Activated T-helper 1 cell treated with anti-CD3 and anti-CD28 coated beads, Interleukin-12 subunit alpha, Interleukin-12 subunit beta, Interleukin-2, Interleukin-4 antibody, amounts not matched to agents 30 ng/mL and 10 ng/mL and 1 ng/mL, durations not matched to agents 14 hours and 24 hours and 36 hours (primary cell): ENCODE measurements around the gene TRIM45. TPM values are rescaled to one million over a fixed set of nuclear protein-coding genes. Genes with fewer than 3 reads are reported as not detected.

ENCODE experiments used
- DNase-seq: peaks from one replicate; pipeline ENCODE4 v3.0.0; 2021; ENCODE audit warnings: low spot score
- H3K27ac Mint-ChIP-seq: one replicate; pipeline ENCODE4 v1.8.0; 2021; ENCODE audit warnings: mild to moderate bottlenecking, mixed read lengths
- H3K27me3 Mint-ChIP-seq: one replicate; pipeline ENCODE4 v1.8.0; 2022; ENCODE audit warnings: mild to moderate bottlenecking, moderate library complexity, mixed read lengths; ENCODE audit not compliant: insufficient read depth
- H3K36me3 Mint-ChIP-seq: one replicate; pipeline ENCODE4 v1.8.0; 2021; ENCODE audit warnings: low read depth, mixed read lengths
- H3K4me1 Mint-ChIP-seq: one replicate; pipeline ENCODE4 v1.8.0; 2021; ENCODE audit warnings: low read depth, mixed read lengths
- H3K4me3 Mint-ChIP-seq: one replicate; pipeline ENCODE4 v1.8.0; 2021; ENCODE audit warnings: mild to moderate bottlenecking, moderate library complexity, mixed read lengths
- H3K9me3 Mint-ChIP-seq: one replicate; pipeline ENCODE4 v1.8.0; 2021; ENCODE audit warnings: mixed read lengths
- intact Hi-C: fragments of 100-400 bp; cut with micrococcal nuclease; formaldehyde crosslinking; loops from one replicate; pipeline ENCODE4 v1.15.1; 2024
- total RNA-seq: library from RNA; stranded (reverse); gene quantifications from 2 replicates; pipeline ENCODE4 v1.2.3, GENCODE V29; 2022

The TRIM45 gene
- total RNA-seq, 1 donor from 2014 or later: 1.1 TPM

DNA sequence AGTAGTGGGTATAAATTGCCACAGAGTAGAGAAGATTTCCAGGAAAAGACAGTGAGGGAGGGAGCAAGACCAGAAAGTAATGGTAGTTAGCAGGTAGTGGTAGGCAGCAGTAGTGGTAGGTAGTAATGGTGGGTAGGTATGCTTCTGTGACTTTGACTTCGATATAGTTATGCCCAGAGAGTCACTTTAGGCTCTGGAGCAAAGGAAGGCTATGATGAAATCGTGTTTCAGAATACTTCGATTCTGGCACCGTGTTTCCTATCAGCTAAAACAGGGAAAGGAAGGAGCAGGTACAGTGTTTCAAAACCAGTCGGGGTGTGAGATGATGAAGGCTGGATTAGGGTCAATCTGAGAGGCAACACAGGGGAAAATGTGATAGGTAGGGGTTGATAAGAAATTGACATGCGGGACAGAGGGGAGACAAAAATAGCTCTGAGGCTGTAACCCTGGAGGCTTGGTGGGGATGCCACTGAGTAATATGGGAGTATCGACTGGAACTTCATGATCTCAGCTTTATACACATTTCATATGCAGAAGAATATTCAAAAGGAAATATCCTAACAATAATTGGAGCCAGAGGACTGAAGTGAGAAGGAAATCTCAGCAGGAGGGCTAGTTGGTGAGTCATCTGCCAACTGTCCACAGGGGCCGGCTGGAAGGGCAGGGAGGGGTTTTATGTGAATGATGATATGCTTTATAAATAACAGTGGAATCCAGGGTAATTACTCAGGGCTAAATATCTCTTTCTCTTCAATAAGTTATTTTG lies 25.2 kb upstream of the TRIM45 start:
- Mint-ChIP-seq H3K27ac (no peak overlapping the region), H3K4me1 (no peaks in the 10 kb centered on the region), H3K9me3 (peaks cover 8% of the 10 kb centered on the region), H3K27me3 (peaks cover 11% of the 10 kb centered on the region), H3K36me3 (no peaks in the 10 kb centered on the region), H3K4me3 (no peak overlapping the region)
- intact Hi-C loops: no loop called here
- no peak for DNase-seq

DNA sequence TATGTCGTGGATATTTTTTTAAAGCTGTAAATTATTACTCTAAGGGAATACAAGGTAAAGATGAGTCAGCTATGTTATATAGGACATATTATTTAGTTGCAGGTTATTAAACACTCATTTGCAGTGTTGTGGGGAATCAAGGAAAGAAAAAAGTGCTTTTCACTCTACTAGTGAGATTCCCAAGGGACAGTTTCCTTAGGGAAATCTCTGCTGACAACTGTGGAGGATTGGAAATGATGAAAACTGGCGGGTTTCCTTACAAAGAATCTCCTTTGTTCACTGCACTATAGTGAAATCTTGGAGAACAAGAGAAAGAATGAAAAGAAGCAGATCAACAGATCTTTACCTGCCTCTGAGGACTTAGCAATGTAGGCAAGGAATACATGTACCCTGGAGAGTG lies 24.5 kb upstream of the TRIM45 start:
- no peak for DNase-seq
- H3K4me1 Mint-ChIP-seq: no peaks in the 10 kb centered on the region
- H3K27me3 Mint-ChIP-seq: peaks cover 11% of the 10 kb centered on the region
- H3K9me3 Mint-ChIP-seq: peaks cover 3% of the 10 kb centered on the region
- intact Hi-C loops: no loop called here
- no peaks in the 10 kb centered on the region for H3K36me3 Mint-ChIP-seq
- H3K4me3 Mint-ChIP-seq: no peak overlapping the region
- no peak overlapping the region for H3K27ac Mint-ChIP-seq

DNA sequence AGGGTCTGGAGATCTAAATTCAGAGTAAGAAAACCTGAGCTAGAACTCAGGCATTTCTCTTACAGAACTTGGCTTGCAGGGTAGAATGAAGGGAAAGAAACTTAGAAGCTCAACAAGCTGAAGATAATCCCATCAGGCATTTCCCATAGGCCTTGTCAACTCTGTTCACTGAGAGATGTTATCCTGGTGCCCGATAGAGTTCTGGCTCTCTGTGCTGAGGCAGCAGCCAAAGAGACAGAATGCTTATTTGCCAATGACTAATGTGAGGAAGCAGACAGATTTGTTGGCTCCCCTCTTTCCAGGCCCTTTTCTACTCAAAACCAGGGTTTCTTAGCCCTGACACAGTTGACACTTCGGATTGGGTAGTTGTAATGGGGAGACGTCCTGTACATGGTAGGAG lies 22.3 kb upstream of the TRIM45 start:
- H3K27ac Mint-ChIP-seq: no peak overlapping the region
- intact Hi-C loops: no loop called here
- no peaks in the 10 kb centered on the region for H3K4me1 Mint-ChIP-seq

DNA sequence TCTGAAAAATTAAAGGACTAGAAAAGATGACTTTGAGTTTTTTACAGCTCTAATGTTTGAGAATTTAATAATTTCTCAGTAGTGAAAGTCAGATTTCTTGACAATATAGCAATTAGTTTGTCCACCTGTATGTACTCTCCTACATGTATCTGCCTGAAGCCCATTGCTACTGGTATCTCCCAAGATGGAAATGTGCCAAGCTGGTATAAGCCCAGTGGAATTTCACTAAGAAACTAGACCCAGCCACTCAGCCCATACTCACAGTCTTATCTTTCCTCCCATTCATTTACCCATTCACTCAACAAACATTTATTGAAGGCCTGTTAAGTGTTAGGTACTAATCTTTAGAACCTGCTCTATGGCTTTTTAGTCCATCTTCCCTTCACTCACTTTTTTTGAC lies 21.6 kb upstream of the TRIM45 start:
- Mint-ChIP-seq H3K36me3 (no peaks in the 10 kb centered on the region), H3K9me3 (no peaks in the 10 kb centered on the region), H3K27ac (no peak overlapping the region), H3K4me3 (no peak overlapping the region), H3K27me3 (peaks cover 17% of the 10 kb centered on the region), H3K4me1 (no peaks in the 10 kb centered on the region)
- no peak for DNase-seq
- intact Hi-C loops: no loop called here

More for the DNA sequence above, 22.3 kb upstream of the TRIM45 start:
- Mint-ChIP-seq H3K27me3 (peaks cover 17% of the 10 kb centered on the region), H3K36me3 (no peaks in the 10 kb centered on the region), H3K9me3 (no peaks in the 10 kb centered on the region), H3K4me3 (no peak overlapping the region)
- DNase-seq: no peak

DNA sequence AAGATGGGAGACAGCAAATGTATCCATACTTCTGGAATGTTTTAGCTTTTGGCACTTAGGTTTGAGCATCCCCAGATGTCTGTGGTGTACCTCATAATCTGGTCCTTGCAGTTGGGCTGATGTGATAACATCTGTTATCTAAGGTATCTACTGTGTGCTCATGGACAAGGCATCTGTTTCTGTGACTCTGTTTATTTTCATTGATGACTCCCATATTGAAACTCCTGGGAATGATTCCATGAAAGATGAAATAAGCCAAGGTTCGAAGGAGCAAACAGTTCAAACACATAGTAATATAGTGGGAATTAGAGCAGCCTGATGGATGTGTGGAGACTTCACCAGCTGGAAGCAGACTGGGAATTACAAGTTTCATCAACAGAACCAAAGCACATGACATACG lies 20.7 kb upstream of the TRIM45 start:
- Mint-ChIP-seq H3K27ac (no peak overlapping the region), H3K36me3 (no peaks in the 10 kb centered on the region), H3K27me3 (peaks cover 17% of the 10 kb centered on the region), H3K9me3 (no peaks in the 10 kb centered on the region), H3K4me3 (no peak overlapping the region), H3K4me1 (no peaks in the 10 kb centered on the region)
- intact Hi-C loops: no loop called here
- DNase-seq: no peak

DNA sequence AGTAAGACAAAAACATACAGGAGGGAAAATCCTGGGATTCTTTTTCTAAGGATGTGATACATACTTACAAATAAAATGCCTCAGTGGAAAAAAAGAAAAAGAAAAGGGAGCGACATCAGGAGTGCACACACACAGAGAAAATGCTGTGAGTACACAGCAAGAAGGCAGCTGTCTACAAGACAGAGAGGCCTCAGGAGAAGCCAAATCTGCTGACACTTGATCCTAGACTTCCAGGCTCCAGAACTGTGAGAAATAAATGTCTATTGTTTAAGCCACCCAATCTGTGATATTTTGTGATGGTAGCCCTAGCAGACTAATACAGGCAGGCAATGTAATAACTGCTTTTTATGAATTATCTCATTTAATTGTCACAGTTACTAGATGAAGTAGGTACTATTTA lies 17.0 kb upstream of the TRIM45 start:
- Mint-ChIP-seq H3K4me1 (no peaks in the 10 kb centered on the region), H3K27ac (no peak overlapping the region), H3K4me3 (no peak overlapping the region), H3K9me3 (no peaks in the 10 kb centered on the region), H3K36me3 (no peaks in the 10 kb centered on the region), H3K27me3 (peaks cover 8% of the 10 kb centered on the region)
- intact Hi-C loops: loop anchor here (1.0 kb wide), 1 partner anchor 48 kb away; no protein-coding TSS in a partner anchor
- DNase-seq: no peak

DNA sequence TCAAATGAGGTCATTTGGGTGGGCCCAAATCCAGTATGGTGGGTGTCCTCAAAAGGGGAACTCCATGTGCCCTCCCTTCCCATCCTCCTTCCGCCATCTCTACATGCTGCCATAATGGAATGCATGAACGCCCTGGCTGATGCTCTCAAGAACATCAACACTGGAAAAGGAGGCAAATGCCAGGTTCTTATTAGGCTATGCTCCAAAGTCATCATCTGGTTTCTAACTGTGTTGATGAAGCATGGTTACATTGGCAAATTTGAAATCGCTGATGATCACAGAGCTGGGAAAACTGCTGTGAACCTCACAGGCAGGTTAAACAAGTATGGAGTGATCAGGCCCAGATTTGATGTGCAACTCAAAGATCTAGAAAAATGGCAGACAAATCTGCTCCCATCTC lies 16.6 kb upstream of the TRIM45 start:
- Mint-ChIP-seq H3K4me1 (no peaks in the 10 kb centered on the region), H3K9me3 (no peaks in the 10 kb centered on the region)

DNA sequence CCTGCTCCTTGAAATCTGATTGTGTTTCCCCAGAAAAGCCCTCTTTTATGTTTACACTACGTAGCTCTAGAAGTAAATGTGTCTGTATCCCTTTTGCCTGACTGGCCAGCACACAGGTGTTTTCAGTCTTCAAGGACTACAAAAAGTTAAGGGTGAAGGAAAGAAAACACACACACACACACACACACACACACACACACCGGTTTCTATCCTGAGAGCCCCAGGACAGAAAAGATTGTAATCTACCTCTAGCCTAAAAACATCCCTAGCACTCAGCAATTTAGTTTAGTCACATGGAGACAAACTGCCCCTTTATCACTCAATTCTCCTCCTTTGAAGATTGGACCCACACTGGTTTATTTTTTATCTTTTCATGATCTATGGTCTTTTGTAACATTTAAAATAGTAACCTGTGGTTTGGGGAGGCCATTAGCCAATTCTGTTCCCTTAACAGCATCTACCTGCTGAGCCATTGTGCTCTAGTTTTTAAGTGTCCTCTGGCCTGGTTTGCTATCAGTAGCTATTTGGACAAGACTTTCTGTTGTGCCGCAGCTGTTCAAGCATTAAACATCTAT lies 15.8 kb upstream of the TRIM45 start:
- no peaks in the 10 kb centered on the region for H3K4me1 Mint-ChIP-seq
- H3K4me3 Mint-ChIP-seq: no peak overlapping the region
- H3K9me3 Mint-ChIP-seq: no peaks in the 10 kb centered on the region
- no peak for DNase-seq
- H3K27me3 Mint-ChIP-seq: peaks cover 8% of the 10 kb centered on the region
- intact Hi-C loops: no loop called here
- H3K36me3 Mint-ChIP-seq: no peaks in the 10 kb centered on the region
- H3K27ac Mint-ChIP-seq: no peak overlapping the region

More for the DNA sequence above, 16.6 kb upstream of the TRIM45 start:
- H3K36me3 Mint-ChIP-seq: no peaks in the 10 kb centered on the region
- DNase-seq: no peak
- no peak overlapping the region for H3K4me3 Mint-ChIP-seq
- intact Hi-C loops: loop anchor here (1.0 kb wide), 1 partner anchor 48 kb away; no protein-coding TSS in a partner anchor
- H3K27ac Mint-ChIP-seq: no peak overlapping the region
- peaks cover 6% of the 10 kb centered on the region for H3K27me3 Mint-ChIP-seq

DNA sequence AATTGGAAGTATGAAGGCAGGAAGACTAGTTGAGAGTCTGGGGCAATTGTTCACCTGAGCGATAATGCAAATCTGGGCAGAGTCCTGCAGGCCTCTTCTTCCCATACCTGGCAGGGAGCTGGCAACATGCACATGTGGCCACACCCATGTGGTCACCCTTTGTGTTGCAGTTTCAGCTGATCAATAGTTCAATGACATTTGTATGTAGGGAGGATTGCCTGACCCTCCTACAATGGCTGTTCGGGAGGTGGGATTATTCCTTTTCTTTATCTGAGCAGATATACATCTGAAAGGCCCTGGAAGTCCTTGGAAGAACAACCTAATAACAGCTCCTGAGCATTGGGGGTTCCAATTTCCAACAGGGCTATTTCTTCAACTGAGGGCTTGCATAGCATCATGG lies 15.2 kb upstream of the TRIM45 start:
- intact Hi-C loops: no loop called here
- Mint-ChIP-seq H3K9me3 (no peaks in the 10 kb centered on the region), H3K27ac (no peak overlapping the region), H3K4me3 (no peak overlapping the region), H3K27me3 (peaks cover 10% of the 10 kb centered on the region), H3K4me1 (no peaks in the 10 kb centered on the region), H3K36me3 (no peaks in the 10 kb centered on the region)
- DNase-seq: no peak

DNA sequence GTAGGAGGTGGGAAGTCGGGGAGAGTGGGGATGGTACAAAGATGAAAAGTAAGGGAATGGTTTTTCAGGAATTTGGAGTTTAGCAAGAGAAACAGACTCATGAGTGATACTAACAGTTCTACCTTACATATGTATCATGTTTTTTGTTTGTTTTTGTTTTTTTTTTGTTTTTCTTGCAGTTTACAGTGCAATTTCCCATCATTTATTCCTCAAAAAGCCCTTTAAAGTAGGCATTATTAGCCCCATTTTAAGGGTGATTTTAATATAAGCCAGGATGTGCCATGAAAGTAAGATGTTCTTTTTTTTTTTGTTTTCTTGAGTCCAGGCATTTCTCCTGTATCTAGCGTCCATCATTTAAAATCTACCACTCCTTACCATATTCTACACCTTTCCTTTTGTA lies 13.8 kb upstream of the TRIM45 start:
- intact Hi-C loops: no loop called here
- H3K36me3 Mint-ChIP-seq: no peaks in the 10 kb centered on the region
- no peak overlapping the region for H3K4me3 Mint-ChIP-seq
- no peak overlapping the region for H3K27ac Mint-ChIP-seq
- no peak for DNase-seq
- no peaks in the 10 kb centered on the region for H3K4me1 Mint-ChIP-seq
- no peaks in the 10 kb centered on the region for H3K9me3 Mint-ChIP-seq
- peaks cover 5% of the 10 kb centered on the region for H3K27me3 Mint-ChIP-seq

DNA sequence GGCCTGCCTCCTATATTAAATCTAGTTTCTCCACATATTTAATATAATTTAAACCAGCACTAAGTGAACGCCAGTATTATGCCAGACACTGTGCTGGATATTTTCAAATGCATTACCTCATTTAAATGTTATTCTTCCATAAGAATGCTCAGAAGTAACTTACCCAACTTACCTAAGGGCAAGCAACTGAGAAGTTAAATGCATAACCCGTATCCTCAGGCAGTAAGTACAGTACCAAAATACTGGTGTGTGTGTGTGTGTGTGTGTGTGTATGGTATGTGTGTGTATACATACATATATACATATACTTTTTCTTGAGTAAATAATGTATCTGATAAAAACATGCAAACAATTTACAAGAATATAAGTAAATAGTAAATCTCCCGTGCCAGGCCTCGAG lies 9.0 kb upstream of the TRIM45 start:
- H3K27me3 Mint-ChIP-seq: peaks cover 17% of the 10 kb centered on the region
- H3K36me3 Mint-ChIP-seq: no peaks in the 10 kb centered on the region
- no peaks in the 10 kb centered on the region for H3K4me1 Mint-ChIP-seq
- H3K27ac Mint-ChIP-seq: no peak overlapping the region
- no peak for DNase-seq
- no peaks in the 10 kb centered on the region for H3K9me3 Mint-ChIP-seq
- H3K4me3 Mint-ChIP-seq: no peak overlapping the region
- intact Hi-C loops: no loop called here

DNA sequence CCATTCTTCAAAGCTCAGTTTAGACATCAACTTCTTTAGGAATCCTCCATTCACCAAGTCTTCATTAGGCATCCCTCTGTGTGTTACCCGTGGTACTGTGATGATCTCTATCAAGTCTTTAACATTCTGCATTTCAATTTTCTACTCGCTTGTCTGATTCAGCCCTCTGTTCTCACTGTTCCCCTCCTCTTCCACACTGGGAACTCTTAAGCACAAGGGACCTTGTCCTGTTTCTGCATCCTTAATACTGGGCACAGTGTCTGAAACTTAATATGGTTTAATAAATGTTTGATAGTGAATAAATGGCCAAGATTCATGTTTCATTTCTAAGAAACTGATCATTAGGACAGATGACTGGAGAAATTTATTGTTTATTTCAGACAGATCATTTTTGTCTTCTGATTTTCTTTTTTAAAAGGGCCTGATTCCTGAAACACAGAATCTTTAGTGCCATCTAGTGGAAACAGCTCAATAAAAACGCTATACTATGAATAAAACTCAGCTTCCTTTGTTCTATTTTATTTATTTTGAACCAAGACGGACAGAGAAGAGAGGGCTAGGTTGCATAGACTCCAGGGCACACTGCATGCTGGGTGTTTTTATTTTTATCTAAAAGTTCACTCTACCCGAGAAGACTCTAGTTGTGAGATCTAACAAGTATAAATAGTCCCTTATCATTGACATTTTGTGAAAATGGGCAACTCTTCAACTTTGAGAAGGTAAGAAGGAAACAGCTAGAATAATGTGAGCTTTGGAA lies 7.0 kb upstream of the TRIM45 start:
- Mint-ChIP-seq H3K4me1 (no peaks in the 10 kb centered on the region), H3K9me3 (no peaks in the 10 kb centered on the region), H3K27me3 (peaks cover 17% of the 10 kb centered on the region), H3K36me3 (no peaks in the 10 kb centered on the region), H3K4me3 (no peak overlapping the region), H3K27ac (no peak overlapping the region)
- intact Hi-C loops: loop anchor here (1.0 to 10.0 kb wide), 4 partner anchors 60 to 974 kb away; no protein-coding TSS in a partner anchor
- DNase-seq: no peak

DNA sequence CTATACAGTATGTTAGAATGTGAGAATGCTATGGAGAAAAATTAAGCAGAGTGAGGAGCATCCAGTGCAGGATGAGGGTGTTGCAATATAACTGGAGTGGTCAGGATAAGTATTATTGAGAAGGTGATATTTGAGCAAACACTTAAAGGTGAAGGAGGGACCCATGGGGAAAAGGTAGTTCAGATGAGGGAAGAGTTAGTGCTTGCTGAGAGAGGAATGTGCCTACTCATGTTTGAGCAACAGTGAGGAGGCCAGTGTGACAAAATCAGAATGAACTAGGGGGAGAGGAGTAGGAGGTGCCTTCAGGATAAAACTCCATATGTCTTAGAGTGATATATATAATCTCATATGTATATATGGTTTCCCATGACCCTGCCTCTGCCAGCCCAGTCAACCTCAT lies 6.2 kb upstream of the TRIM45 start:
- intact Hi-C loops: loop anchor here (1.0 to 10.0 kb wide), 4 partner anchors 59 to 973 kb away; no protein-coding TSS in a partner anchor
- no peaks in the 10 kb centered on the region for H3K9me3 Mint-ChIP-seq
- H3K4me1 Mint-ChIP-seq: no peaks in the 10 kb centered on the region
- H3K27me3 Mint-ChIP-seq: peaks cover 17% of the 10 kb centered on the region
- H3K4me3 Mint-ChIP-seq: no peak overlapping the region
- DNase-seq: no peak
- H3K27ac Mint-ChIP-seq: no peak overlapping the region
- H3K36me3 Mint-ChIP-seq: no peaks in the 10 kb centered on the region
